GM21515 (cell line): ENCODE results near the gene CFAP300.

Source experiments
- ATAC-seq: cut with Tn5 transposase; IDR thresholded peaks from one replicate; pipeline ENCODE4 v1.9.1; 2021; ENCODE audit not compliant: unreplicated experiment

CFAP300 gene

GRCh38 chr11:102071497-102072472 lies 24.5 kb downstream of the CFAP300 start:
- ATAC-seq, result no peak

- ATAC-seq, result no peak
These were observed 26.0 kb downstream of the CFAP300 start for GRCh38 chr11:102073253-102073652.

- ATAC-seq, result no peak
These were observed 32.4 kb downstream of the CFAP300 start for GRCh38 chr11:102079625-102080024.

- ATAC-seq, result no peak
These were observed 34.1 kb downstream of the CFAP300 start for GRCh38 chr11:102081313-102081712.

GRCh38 chr11:102085864-102086551 lies 38.8 kb downstream of the CFAP300 start:
- no peak for ATAC-seq

GRCh38 chr11:102097186-102097585 lies 49.9 kb downstream of the CFAP300 start:
- ATAC-seq, result no peak

- no peak for ATAC-seq
These were observed 52.5 kb downstream of the CFAP300 start for GRCh38 chr11:102099755-102100154.

GRCh38 chr11:102108734-102109440 lies 61.6 kb downstream of the CFAP300 start:
- no peak for ATAC-seq

GRCh38 chr11:102109896-102110760 lies 62.9 kb downstream of the CFAP300 start, which contains the start of gene YAP1:
TSS of gene YAP1 (plus strand) at chr11:102110447. CDS start at chr11:102110849, 402 bp downstream.
- ATAC-seq, result peak; percentile 89

- ATAC-seq, result peak; percentile 17
These were observed 63.4 kb downstream of the CFAP300 start for GRCh38 chr11:102110761-102111010.

GRCh38 chr11:102111011-102111786 lies 64.0 kb downstream of the CFAP300 start:
- ATAC-seq, result no peak

- no peak for ATAC-seq
These were observed 64.7 kb downstream of the CFAP300 start for GRCh38 chr11:102111787-102112508.

GRCh38 chr11:102112509-102112821 lies 65.2 kb downstream of the CFAP300 start:
- no peak for ATAC-seq

- no peak for ATAC-seq
These were observed 66.8 kb downstream of the CFAP300 start for GRCh38 chr11:102114032-102114431.

GRCh38 chr11:102115557-102115956 lies 68.3 kb downstream of the CFAP300 start:
- no peak for ATAC-seq

GRCh38 chr11:102116453-102117205 lies 69.4 kb downstream of the CFAP300 start:
- no peak for ATAC-seq

- ATAC-seq, result no peak
These were observed 70.4 kb downstream of the CFAP300 start for GRCh38 chr11:102117472-102118113.

- ATAC-seq, result no peak
These were observed 71.7 kb downstream of the CFAP300 start for GRCh38 chr11:102118937-102119336.
